Activated CD8-positive, alpha-beta memory T cell treated with anti-CD3 and anti-CD28 coated beads for 36 hours (primary cell): ENCODE data around the gene CSH2. TPM values are rescaled to one million over a fixed set of nuclear protein-coding genes. Genes with fewer than 3 reads are reported as not detected.

Source experiments
- CTCF ChIA-PET: fragments of 350-600 bp; sonication (Branson Sonifier 250); formaldehyde crosslinking; loops from one replicate; lab custom pipeline; 2021; ENCODE audit warnings: antibody characterized with exemption; lab: Charles Lee
- POLR2A ChIA-PET: fragments of 350-600 bp; sonication (Branson Sonifier 250); formaldehyde crosslinking; loops from one replicate; lab custom pipeline; 2021; ENCODE audit warnings: antibody characterized with exemption; lab: Charles Lee
- total RNA-seq, 2 experiments: library from RNA; stranded (reverse); gene quantifications; one replicate each; pipeline ENCODE4 v1.2.3, GENCODE V29; 2021

Gene CSH2
- total RNA-seq, 2 experiments from 2014 or later: not detected

- ChIA-PET CTCF (interaction anchor here (1.1 to 1.6 kb wide), 4 partner anchors 8 to 405 kb away, joined by 3 read pairs; no protein-coding TSS in a partner anchor), POLR2A (interaction anchor here (1.1 to 2.1 kb wide), 5 partner anchors 10 to 57 kb away, joined by 3 to 6 read pairs (median 3); partner anchors contain the start of genes CCDC47 and SMARCD2)
Measured at GRCh38 chr17:63830278-63830677, 43.2 kb downstream of the CSH2 start.

DNA sequence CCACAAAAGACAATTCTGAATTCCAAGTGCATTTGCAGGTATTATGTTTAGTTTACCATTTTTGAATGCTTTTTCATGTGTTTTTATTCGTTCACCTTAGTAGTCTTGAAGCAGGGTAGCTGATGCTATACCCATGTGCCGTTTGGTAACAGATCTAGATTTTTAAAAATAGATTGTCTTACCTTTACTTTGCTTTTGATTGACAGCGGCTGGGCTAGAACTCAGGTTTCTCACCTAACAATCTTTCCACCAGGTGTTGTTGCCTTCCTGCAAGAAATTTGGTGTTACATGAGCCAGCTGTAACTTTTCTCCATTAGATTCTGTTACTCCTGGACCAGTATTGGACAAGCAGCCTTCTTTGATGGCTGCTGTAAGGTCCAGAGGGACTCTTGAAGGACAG lies 44.5 kb downstream of the CSH2 start:
- ChIA-PET CTCF (interaction anchor here (1.2 to 1.4 kb wide), 3 partner anchors 11 to 20 kb away, joined by 3 to 6 read pairs (median 4); no protein-coding TSS in a partner anchor), POLR2A (interaction anchor here (0.9 to 1.3 kb wide), 2 partner anchors 12 to 13 kb away, joined by 3 read pairs; no protein-coding TSS in a partner anchor)

GRCh38 chr17:63827801-63828221 lies 45.7 kb downstream of the CSH2 start:
- ChIA-PET CTCF (interaction anchor here (1.2 to 1.4 kb wide), 2 partner anchors 12 to 20 kb away, joined by 4 to 6 read pairs; no protein-coding TSS in a partner anchor), POLR2A (interaction anchor here (0.6 to 3.5 kb wide), 3 partner anchors 14 to 56 kb away, joined by 3 to 18 read pairs (median 7); partner anchors contain the start of genes CCDC47 and DDX42)

GRCh38 chr17:63827002-63827800 lies 46.3 kb downstream of the CSH2 start, which contains the start of the genes FTSJ3 and PSMC5:
FTSJ3 (minus strand) TSS chr17:63827663; CDS start chr17:63826902, 761 bp downstream.
PSMC5 (plus strand) TSS chr17:63827431; CDS start chr17:63827491, 60 bp downstream.
- CTCF ChIA-PET: interaction anchor here (1.5 kb wide), 1 partner anchor 13 kb away, joined by 4 read pairs; no protein-coding TSS in a partner anchor
- POLR2A ChIA-PET: interaction anchor here (0.6 to 3.5 kb wide), 5 partner anchors 13 to 127 kb away, joined by 3 to 18 read pairs (median 3); partner anchors contain the start of genes CCDC47, DDX42 and LIMD2

- CTCF ChIA-PET: interaction anchor here (1.5 kb wide), 1 partner anchor 14 kb away, joined by 4 read pairs; no protein-coding TSS in a partner anchor
- POLR2A ChIA-PET: interaction anchor here (0.6 to 3.5 kb wide), 6 partner anchors 14 to 128 kb away, joined by 3 to 18 read pairs (median 3); partner anchors contain the start of genes CCDC47, DDX42 and LIMD2
Measured at GRCh38 chr17:63826468-63827001, 46.9 kb downstream of the CSH2 start.

DNA sequence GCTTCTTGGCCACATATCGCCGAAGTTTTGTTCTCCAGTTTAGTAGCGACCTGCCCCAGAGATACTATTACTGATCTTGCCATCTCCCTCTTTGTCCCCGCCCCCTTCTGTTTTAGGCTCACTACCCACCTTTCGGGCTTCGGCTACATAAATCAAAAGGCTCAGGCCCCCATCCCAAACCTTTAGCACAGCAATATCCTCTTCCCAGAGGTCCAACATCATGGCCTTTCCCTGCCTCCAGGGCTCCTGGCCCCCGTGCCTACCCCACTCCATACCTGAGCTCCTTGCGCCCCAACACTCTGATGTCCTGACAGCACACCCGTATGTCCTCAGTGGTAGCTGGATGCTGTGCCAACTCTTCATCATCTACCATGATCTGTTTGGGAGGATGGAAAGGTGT lies 49.1 kb downstream of the CSH2 start:
- POLR2A ChIA-PET: interaction anchor here (0.5 kb wide), 2 partner anchors 14 to 22 kb away, joined by 3 to 4 read pairs; no protein-coding TSS in a partner anchor
- CTCF ChIA-PET: interaction anchor here (1.0 to 1.3 kb wide), 2 partner anchors 9 to 25 kb away, joined by 3 to 5 read pairs; no protein-coding TSS in a partner anchor

- POLR2A ChIA-PET: interaction anchor here (0.5 kb wide), 2 partner anchors 14 to 21 kb away, joined by 3 to 4 read pairs; no protein-coding TSS in a partner anchor
- CTCF ChIA-PET: interaction anchor here (1.0 to 1.3 kb wide), 2 partner anchors 10 to 25 kb away, joined by 3 to 5 read pairs; no protein-coding TSS in a partner anchor
Measured at GRCh38 chr17:63823659-63824331, 49.7 kb downstream of the CSH2 start.

DNA sequence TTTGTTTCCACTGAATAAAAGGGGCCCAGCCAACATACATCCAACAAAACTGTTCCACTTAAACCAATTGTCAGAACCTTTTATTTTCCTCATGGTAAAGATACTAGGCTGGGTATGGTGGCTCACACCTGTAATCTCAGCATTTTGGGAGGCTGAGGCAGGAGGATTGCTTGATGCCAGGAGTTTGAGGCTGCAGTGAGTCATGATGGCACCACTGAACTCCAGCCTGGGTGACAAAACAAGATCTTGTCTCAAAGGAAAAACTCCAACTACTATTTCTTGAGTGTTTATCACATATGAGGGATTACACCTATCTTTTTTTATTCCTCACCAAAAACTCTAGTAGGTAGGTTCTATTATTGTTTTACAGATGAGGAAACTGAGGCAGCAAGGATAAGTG lies 50.9 kb downstream of the CSH2 start:
- CTCF ChIA-PET: interaction anchor here (1.3 kb wide), 1 partner anchor 8 kb away, joined by 3 read pairs; no protein-coding TSS in a partner anchor
- POLR2A ChIA-PET: no interaction called here

Other genes starting within 250 kb of the CSH2 start
- 100 to 1,000 TPM; 180 to 188 TPM for gene LIMD2, start 173.6 kb downstream of the CSH2 start, total RNA-seq
- gene STRADA, start 131.9 kb downstream of the CSH2 start, total RNA-seq: 10 to 100 TPM; 47.5 to 48.2 TPM
- 10 to 100 TPM; 98.4 to 98.9 TPM for gene CCDC47, start 100.1 kb downstream of the CSH2 start, total RNA-seq
- 100 to 1,000 TPM; 102 to 113 TPM for gene DDX42, start 99.5 kb downstream of the CSH2 start, total RNA-seq
- 100 to 1,000 TPM; 192 to 199 TPM for gene PSMC5, start 46.2 kb downstream of the CSH2 start, total RNA-seq
- gene FTSJ3, start 46.0 kb downstream of the CSH2 start, total RNA-seq: 10 to 100 TPM; 95.2 to 96.8 TPM
- gene SMARCD2, start 31.0 kb downstream of the CSH2 start, total RNA-seq: 10 to 100 TPM; 95.2 to 98.4 TPM
- not detected for gene GH2, start 8.3 kb upstream of the CSH2 start, total RNA-seq
- gene CSH1, start 22.9 kb upstream of the CSH2 start, total RNA-seq: not detected
- not detected for gene CSHL1, start 37.6 kb upstream of the CSH2 start, total RNA-seq
- not detected for gene GH1, start 45.2 kb upstream of the CSH2 start, total RNA-seq
- 10 to 100 TPM; 23.4 to 23.9 TPM for gene CD79B, start 58.7 kb upstream of the CSH2 start, total RNA-seq
- gene SCN4A, start 99.2 kb upstream of the CSH2 start, total RNA-seq: under 1 TPM; 0.11 to 0.27 TPM
- under 1 TPM; 0.59 to 0.67 TPM for gene PRR29, start 124.7 kb upstream of the CSH2 start, total RNA-seq
- 10 to 100 TPM; 72.6 to 74.0 TPM for gene ICAM2, start 147.0 kb upstream of the CSH2 start, total RNA-seq